Lung microvascular endothelial cell (primary cell): Measurements from ENCODE around the gene TMEM14A. TPM values are rescaled to one million over a fixed set of nuclear protein-coding genes. Genes with fewer than 3 reads are reported as not detected.
"Not testable (repeated sequence)": the region's sequence is repeated elsewhere in the genome, so short reads cannot be mapped to it uniquely, and the experiment has no call there.

Experiments used
- DNase-seq, 2 donors: peaks; one replicate each; pipeline versions ENCODE4 v3.0.0 to v3.0.0-alpha.2; 2010; ENCODE audit warnings: low read depth in 2 of 2
- total RNA-seq: library from RNA; depleted of rRNA; stranded (reverse); fragments of >200 nt; gene quantifications from 2 replicates; pipeline ENCODE4 v1.2.1, GENCODE V29; 2014

The TMEM14A gene
- total RNA-seq, 1 donor from 2014 or later: 6.2 TPM

DNA sequence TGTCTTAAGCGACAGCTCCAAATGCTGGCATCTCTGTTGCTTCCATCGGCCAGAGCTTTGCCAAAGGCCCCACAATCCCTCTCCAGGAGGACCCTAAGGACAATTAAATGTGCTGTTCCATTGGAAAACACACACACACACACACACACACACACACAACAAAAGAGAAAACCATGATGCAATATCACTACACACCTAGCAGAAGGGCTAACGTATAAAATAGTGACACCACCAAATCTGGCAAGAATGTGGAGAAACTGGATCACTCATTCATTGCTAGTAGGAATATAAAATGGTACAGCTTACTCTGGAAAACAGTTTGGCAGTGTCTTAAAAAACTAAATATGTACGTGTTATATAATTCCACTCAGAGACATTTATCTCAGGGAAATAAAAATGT lies 13.0 kb upstream of the TMEM14A start:
- DNase-seq: no peak

DNA sequence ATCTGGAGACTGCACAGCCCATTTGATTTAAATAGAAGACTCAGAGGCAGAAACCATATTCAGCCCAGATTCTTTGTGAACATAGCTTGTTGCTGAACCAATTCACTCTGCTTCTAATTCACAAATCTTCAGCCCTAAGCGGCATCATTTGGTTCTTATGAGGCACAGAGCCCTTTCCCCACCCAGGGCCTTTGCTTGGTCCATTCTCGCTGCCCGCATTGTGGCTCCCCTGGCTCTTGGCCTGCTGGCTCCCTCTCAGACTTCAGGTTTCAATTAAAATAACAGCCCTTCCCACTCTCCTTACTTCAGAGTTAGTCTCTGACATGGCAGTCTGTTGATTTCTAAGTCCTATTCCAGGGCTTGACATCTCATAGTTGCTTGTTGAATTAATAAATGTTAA lies 9.4 kb upstream of the TMEM14A start:
- no peak for DNase-seq

DNA sequence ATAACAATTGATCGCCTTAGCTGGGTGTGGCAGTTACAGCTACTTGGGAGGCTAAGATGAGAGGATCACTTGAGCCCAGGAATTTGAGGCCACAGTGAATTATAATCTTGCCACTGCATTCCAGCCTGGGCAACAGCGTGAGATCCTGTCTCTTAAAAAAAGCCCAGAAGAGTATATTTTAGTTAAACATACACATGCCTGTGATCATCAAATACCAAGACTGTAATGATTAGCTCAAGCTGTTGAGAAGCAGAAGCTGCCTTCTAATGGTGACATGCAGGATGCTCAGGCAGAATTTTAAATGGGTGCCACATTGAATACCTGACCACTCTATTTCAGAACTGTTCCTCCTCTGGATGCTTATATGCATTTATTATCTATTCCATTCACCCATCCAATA lies 8.9 kb upstream of the TMEM14A start:
- DNase-seq: no peak

DNA sequence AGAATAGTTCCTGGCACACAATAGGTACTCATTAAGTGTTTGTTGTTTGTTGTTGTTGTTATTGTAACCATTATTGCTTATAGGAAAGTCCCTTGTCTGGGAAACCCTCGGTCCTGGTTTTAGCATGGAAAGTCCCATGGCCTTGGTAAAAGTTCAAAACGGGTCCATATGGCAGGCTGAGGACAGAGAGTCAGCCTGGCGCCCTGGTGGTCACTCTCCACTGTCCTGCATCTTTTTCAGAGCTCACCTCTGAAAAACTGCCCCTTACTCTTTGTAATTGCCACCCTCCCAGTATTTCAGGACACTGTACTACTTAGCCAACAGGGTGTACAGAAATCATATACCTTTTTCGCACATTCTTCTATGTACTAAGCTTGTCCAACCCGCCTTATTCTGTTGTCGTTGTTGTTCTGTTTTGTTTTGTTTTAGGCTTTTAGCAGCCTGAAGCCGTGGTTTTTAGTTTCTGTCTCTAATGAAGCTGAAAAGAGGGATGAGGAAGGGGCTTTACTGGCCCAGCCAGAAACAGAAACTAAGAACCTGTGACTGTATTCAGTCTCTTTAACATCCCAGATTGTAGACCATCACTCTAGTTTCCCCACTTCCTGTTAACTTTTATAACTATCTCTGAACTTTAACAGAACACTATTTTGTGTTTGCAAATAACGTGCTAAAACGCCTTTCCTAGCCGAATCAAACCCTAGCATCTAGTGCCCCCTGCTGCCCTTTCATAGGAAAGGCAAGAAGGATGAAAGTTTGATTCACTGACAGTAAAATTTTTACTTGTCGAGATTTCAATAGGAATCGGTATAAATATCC lies 7.6 kb upstream of the TMEM14A start:
- peak; percentile 83 to 88 for DNase-seq

DNA sequence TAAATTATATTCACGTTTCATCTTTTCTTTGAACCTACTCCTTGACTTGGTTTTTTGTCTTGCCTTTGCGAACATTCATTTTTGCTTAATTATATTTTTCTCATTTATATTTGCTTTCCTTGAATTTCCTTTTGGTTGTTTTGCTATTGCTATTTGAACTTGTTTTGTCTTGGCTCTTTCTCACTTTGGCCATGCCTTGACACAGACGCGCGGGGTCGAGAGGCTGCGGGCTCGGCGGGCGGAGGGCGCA lies 7.1 kb upstream of the TMEM14A start:
- DNase-seq: no peak

DNA sequence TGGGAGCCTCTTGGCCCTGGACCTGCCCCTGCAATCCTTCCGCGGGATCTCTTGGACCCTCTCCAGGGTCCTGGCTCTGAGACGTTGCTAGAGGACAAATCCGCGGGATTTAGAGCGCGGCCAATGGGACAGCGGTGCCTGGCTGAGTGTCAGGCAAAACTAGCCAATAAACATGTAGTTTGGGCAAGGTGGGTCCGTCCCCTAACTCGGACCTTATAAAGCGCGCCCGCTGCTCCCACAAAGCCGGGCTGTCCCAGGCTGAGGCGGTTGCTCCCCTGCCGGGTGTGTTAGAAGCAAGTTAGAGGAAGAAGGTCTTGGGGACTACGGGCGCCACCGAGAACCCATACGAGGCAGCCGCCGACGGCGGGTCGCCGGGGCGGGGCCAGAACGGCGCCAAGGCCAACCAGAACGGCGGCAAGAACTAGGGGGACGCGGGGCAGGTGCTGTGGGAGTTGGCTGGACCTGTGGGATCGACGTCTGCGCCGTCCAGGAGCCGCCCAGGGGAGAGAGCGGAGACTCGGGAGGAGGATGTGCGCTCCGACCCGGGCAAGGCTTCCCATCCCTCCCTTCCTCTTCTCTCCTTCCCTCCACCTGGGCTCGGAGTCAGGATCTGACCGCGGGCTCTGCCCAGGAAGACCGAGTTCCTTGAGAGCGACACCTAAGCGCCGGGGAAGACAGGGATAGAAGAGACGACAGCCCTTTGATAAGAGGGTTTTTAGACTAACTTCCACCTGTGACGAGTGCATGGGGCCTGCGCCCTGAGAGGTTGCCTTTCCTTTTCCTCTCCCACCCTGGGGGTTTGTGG lies 6.5 kb upstream of the TMEM14A start:
- DNase-seq: peak; percentile 93 to 96

DNA sequence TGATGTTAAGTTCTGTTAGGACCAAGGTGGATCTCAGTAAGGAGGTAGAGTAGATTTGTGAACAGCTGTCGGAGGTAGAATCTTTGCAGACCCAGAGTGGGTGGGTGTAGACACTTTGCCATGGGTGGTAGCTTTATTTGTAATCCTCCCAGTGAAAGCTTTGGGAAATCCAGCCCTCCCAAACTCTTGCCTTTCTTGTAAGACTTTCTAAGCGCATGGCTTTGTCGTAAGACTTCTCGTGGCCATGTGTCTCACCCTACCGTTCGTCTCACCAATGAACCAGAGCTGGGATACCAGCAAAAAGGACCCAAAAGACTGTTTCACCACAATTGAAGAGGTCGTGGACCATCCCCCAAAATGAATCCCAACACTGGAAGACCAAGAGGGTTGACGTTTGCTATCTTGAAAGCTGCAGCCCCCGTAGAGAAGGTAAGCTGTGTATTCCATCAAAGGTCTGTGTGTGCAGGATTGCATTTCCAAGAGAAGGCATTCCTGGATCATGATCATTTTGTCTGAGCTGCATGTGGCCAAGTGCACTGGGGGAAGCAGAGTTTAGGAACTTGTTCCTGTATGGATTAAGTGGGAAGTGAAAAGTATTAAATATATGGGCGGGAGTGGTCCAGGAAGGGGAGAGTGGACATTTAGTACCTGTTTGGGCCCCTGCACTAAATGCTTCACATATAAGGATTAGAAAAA lies 5.8 kb upstream of the TMEM14A start:
- no peak for DNase-seq

DNA sequence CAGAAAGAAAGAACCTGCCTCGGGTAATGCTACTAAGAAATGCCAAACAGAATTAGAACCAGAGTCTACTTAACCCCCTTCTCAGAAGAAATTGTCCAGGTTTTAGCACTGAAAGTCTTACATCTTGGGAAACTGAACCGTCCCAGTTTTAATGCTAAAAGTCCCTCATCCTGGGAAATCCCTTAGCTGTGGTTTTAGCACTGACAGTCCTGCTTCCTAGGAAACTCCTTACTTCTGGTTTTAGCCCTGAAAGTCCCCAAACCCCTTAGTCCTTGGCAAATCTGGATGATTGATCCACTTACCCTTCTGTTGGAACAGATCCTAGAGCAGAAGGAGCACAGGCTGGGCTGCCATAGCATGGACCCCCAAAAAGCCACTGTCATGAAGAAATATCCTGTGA lies 4.8 kb upstream of the TMEM14A start:
- no peak for DNase-seq

DNA sequence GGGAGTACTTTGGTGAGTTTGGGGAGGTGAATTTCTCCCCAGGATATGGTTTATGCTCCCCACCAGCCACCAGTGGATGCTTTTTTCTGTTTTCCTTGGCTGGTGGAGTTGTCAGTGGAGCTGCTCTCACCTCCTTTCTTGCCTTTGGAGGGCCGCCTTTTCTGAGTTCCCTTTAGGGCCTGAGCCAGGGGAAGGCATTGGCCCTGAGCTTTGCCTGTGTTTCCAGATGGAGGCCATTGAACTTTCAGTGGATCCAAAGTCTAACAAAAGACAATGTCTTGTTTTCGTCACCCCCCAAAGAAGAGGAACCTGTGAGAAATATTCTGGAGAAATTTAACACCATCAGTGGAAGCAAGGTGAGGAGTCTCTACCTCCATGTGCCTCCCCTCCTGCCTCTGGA lies 4.4 kb upstream of the TMEM14A start:
- DNase-seq: no peak

DNA sequence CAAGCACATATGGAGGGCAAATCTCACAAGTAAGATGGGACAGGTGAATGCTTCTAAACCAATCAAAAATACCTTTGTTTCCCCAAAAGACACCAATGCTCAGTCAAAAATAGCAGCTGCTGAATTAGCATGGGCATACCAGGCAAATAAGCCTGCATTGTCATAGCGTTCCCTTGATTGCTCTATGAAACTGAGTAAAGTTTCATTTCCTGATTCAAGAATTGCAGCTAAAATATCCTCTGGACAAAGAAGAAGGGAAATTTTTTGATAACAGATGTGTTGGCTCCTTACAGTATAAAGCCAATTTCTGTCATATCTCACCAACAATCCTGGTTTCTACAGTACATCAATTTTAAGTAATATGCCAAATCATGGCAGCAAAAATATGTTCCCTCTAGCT lies 3.3 kb upstream of the TMEM14A start:
- no peak for DNase-seq

DNA sequence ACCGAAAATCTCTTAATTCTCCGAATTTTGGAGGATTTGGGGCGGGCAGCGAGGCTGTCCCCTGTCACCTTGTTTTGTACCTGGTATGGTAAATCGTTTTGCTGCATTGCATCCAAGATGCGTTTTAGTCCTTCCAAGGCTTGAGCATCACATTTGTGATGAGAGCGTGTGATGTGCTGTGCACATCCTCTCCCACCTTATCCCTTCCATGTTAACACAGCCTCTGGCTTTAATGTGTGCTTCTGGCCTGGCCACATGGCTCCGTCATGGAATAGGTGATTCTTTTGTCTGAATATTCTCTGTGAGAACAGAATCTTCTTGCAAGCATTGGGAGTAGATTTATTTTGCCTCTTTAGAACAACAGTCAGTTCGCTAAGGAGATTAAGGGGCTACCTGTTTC lies 763 bp downstream of the TMEM14A start:
- DNase-seq: no peak

DNA sequence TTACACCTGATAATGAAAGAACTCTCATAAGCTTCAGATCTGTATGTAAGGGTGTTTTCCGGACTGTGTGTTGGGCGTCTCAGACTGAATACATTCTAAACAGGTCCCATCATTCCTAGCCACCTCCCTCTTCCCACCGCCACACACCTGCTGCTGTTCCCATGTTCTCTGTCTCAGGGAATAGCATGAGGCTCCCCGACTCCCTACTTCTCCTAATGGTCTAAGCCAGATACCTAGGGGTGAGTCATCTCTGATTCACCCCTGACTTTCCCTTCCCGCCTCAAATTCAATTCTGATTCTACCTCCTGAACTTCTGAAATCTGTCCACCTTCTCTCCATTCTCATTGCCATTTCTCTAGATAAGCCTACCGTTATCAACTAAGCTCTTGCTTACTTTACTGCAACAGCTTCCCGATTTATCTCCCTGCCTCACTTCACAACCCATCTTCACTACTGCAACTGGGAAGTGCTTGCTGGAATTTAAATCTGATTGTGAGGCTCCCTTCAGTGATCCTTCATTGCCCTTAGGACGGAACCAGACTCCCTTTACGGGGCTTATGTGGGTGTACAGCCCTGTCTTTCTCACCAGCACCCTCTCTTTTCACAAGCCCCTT lies 1.6 kb downstream of the TMEM14A start:
- DNase-seq: peak in 1 of 2 donors; percentile 26

DNA sequence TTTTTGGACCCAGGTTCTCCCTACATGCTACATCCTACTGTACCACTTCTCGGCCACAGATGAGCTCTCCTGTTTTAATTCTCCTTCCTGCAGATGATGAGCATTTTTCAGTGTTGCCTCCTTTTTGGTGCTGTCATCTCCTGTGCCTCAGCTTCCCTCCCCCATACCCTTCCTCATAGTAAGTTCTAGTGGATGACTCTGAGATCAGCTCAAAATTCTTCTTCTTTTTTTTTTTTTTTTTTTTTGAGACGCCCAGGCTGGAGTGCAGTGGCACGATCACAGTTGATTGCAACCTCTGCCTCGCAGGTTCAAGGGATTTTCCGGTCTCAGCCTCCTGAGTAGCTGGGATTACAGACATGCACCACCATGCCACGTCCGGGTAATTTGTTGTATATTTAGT lies 3.8 kb downstream of the TMEM14A start:
- DNase-seq: no peak

DNA sequence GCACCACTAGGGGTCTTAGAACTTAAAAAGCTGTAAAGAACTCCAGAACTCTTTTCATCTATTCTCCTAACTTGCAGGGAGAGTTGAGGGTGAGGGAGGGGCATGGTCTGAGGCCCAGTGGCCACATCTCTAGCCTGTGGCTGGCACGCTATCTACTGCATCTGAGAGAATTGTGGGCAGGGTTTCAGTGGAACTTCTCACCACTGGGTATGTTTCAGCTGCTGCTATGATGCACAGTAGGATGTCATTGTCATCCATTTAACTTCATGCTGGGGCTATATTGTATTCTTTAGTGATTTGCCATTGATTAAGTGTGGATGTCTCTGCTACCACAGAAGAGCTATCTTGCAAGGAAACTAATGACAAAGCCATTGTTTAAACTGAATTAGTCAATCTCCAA lies 4.5 kb downstream of the TMEM14A start:
- DNase-seq: no peak

DNA sequence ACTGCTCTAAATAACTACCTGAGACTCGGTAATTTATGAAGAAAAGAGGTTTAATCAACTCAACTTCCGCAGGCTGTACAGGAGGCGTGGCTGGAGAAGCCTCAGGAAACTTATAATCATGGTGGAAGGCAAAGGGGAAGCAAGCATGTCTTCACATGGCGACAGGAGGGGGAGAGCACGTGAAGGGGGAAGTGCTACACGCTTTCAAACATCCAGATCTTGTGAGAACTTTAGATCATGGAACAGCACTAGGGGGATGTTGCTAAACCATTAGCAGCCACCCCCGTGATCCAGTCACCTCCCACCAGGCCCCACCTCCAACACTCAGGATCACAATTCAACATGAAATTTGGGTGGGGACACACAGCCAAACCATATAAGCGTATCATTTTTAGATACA lies 5.7 kb downstream of the TMEM14A start:
- not testable (repeated sequence) for DNase-seq

DNA sequence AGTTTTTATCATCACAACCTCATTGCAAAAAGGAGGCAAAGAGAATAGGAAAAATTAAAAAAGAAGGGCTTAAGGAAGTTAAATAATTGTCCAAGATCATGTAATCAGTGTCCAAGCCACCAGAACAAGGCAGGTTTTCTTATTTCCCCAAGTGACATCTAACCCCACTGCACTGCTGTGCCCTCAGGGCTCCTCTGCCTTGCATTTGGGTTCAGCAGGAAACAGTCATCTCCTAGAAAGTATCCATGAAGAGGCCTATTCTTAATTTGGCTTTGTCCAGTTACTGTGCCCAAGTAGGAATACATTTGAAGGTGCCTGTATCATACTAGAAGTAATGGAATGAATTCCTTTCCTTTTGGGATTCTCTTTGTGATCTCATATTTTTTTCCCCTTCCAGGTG lies 10.5 kb downstream of the TMEM14A start:
- no peak for DNase-seq

DNA sequence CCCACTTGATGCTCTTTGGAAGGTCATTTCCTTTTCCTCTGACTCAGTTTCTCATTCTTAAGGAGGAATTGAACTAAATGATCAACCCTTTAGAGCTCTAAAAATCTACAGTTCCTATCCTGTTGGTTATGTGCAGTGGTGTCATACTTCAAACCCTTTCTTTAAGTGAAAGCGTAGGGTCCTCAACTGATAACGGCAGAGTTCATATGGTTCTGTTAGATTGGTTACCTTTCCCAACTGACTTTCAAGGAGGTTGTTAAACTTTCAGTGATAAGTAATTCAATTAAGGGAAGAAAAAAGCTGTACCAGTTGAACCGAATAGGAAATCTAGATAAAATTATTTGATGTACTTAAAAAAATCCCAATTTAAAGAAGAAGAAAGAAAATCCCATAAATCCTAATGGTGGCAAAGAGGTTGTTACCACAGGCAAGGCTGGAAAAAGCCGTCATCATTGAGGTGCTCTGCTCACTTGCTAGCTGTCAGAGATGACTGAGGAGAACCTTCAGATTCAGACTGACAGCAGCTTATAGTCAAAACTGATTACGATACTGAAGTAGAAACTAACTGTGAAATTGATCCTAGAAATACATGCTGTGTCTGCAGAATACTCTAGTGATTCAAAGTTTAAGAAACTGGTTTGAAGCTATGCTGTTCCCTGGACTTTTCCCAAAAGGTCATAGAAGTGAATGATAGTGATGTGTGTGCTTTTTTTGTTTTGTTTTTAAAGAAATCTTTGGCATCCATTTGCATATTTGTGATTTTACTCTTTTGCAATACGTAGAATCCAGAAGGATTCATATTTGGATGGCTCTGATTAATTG lies 16.2 kb downstream of the TMEM14A start:
- DNase-seq: no peak

DNA sequence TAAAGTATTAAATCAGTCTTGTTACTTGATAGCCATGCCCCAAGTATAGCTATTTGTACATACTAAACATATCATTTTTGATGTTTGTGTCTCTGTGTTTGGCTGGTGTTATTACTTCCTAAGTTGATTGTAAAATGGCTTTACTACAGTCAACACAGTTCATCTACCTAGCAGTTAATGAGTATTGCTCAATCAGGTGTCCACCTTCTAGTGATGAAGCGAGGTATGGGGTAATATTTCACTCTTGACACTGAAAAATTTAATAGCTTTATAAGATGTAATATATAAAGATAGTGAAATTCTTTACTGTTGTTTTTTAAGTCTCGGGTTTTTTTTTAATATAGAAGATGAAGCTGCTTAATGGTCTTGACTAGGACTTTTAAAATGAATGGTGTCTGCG lies 18.9 kb downstream of the TMEM14A start:
- DNase-seq: no peak

DNA sequence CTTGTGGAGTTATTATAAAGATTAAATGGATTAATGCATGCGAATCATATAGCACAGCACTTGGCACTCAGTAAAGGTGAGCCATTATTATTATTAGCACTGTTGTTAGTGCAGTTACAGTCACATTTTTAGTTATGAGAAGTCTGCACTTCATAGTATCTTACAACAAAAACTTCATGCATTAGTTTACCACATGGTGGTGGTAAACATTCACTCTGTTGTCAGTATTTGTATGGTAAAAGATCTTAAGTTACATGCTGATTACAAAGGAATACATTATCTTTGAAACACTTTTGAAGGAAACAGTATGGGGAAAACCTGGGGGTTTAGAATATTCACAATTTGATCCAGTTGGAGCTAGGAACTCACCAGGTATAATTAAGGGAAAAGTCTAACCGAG lies 20.8 kb downstream of the TMEM14A start:
- no peak for DNase-seq

DNA sequence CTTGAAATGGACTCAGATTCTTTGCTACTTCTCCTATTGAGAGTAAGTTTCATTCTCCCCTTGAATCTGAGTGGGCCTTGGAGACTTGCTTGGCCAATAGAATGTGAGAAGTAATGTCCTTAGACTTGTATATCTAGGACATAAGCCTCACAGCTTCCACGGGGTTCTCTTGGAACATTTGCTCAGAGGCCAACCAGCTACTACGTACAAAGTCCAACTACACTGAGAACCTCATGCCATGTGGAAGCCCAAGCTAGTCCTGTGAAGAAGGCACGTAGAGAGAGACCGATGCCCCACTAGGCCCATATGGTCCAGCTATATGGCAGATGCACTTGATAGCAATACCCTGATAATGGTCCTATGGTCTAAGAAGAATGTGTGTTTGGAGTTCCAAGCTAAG lies 22.9 kb downstream of the TMEM14A start:
- DNase-seq: no peak

DNA sequence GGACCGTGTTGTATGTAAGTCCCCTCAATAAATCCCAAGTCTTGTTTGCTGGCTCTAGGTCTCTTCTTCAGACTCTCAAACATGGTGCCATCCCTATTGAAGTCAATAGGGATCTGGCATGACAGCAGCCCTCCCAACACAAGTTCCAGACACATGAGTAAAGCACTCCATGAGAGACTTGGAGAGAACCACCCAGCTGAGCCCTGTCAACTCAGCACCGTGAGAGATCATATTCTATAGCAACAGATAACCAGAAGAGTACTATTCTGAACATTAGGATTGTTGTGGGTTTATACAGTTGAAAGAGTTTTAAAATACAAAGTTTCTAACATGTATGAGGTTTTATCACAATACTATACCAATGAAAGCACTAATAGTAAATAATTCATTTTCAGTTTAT lies 23.5 kb downstream of the TMEM14A start:
- DNase-seq: no peak
